PC-3 (cell line): ENCODE measurements around the gene IGFBP7.

Experiments
- CTCF ChIP-seq: fragments of 300-600 bp; sonication (generic); conservative IDR thresholded peaks from 2 replicates; pipeline ENCODE4 v1.5.1; 2017; ENCODE audit warnings: antibody characterized with exemption, low read depth, mild to moderate bottlenecking, low read length
- EZH2 ChIP-seq: fragments of 300-600 bp; sonication (generic); IDR thresholded peaks from one replicate; pipeline ENCODE4 v1.6.1; 2017; ENCODE audit warnings: antibody characterized with exemption, mild to moderate bottlenecking, low read length; ENCODE audit not compliant: unreplicated experiment

DNA sequence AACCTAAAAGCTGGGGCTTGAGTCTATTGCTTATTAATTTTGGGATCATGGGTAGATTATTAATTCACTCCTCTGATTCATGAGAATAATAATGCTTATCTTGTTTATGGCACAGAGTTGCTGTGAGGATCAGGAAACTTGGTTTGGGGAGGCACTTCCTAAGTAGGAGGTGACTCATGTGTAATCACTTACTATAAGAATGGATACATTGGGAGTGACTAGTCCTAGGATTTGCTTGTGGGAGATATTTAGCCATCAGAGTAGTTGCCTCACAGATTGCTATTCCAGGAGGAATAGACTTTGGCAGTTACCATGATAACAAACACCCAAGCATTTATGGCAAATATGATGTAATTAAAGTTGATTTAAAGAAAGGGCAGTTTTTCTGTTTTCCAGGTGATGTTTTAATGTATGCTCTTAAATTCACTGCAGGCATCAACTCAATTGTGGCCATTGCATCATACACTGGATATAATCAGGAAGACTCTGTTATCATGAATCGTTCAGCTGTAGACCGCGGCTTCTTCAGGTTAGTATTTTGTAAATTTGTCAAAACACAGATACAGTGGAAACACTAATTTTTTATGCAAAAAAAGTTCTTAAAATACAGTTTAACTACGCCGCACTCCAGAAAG lies 89.6 kb downstream of the IGFBP7 start:
- TF ChIP-seq CTCF, result no peak
- no peak for TF ChIP-seq EZH2
